HCT116 (cell line): Measurements from ENCODE around the gene SENP3. TPM values are rescaled to one million over a fixed set of nuclear protein-coding genes. Genes with fewer than 3 reads are reported as not detected.

Experiments used
- ATAC-seq: fragments of 200-7000 bp; cut with Tn5 transposase; 2 replicates; pipeline ENCODE4 v1.9.1; 2020; ENCODE audit warnings: mild to moderate bottlenecking, moderate library complexity
- BruUV-seq: library from RNA; stranded (reverse); fragments of 400-500 nt; replicated peaks from 2 replicates; lab custom pipeline; 2021; lab: Mats Ljungman, UMichigan
- CTCF ChIA-PET: fragments of 300-600 bp; sonication (Branson Sonifier 250); formaldehyde crosslinking; loops from one replicate; lab custom pipeline; 2021; ENCODE audit warnings: antibody characterized with exemption; lab: Charles Lee
- POLR2A ChIA-PET: fragments of 300-600, 350-600 bp; sonication (Branson Sonifier 250); formaldehyde crosslinking; loops from one replicate; lab custom pipeline; 2021; ENCODE audit warnings: antibody characterized with exemption; lab: Charles Lee
- RAD21 ChIA-PET, 2 experiments: fragments of 300-600 bp; sonication (Branson Sonifier 250); formaldehyde crosslinking; loops; one replicate each; lab custom pipeline; 2023; ENCODE audit warnings: low total read pairs in 2 of 2; ENCODE audit not compliant: uncharacterized antibody in 2 of 2, unreplicated experiment in 2 of 2, low non-redundant PET in 1 of 2; lab: Charles Lee
- DNase-seq: peaks from one replicate; pipeline ENCODE4 v3.0.0-alpha.2; 2010; ENCODE audit warnings: low read depth, low spot score
- H2AFZ ChIP-seq: fragments of 200-600 bp; shearing (Covaris generic), sonication (generic); 2 replicates; pipeline ENCODE4 v1.6.1; 2017; ENCODE audit warnings: low read depth, mixed run types, mixed read lengths, antibody characterized with exemption, low read length; ENCODE audit not compliant: poor library complexity, severe bottlenecking
- H3K27ac ChIP-seq: 2 replicates; pipeline ENCODE4 v1.5.1; 2012; ENCODE audit warnings: low read depth, low read length
- H3K27me3 ChIP-seq: fragments of 200-600 bp; sonication (generic); 2 replicates; pipeline ENCODE4 v1.6.1; 2016; ENCODE audit warnings: mixed run types, low read length, mixed read lengths; ENCODE audit not compliant: insufficient read depth
- H3K36me3 ChIP-seq, 2 experiments: fragments of 200-500 bp in 1 of 2; fragments of 200-600 bp in 1 of 2; sonication (Bioruptor generic) in 1 of 2; sonication (generic) in 1 of 2; 2 replicates each; pipeline versions ENCODE4 v1.5.1 to v1.6.1; 2014 to 2016; ENCODE audit warnings: low read length in 2 of 2, inconsistent platforms in 1 of 2, mixed read lengths in 1 of 2, mixed run types in 1 of 2; ENCODE audit not compliant: insufficient read depth in 2 of 2, control insufficient read depth in 1 of 2
- H3K4me1 ChIP-seq, 2 experiments: fragments of 200-600 bp in 1 of 2; sonication (generic) in 1 of 2; 2 replicates each; pipeline versions ENCODE4 v1.5.1 to v1.6.1; 2012 to 2017; ENCODE audit warnings: low read length in 2 of 2, inconsistent platforms in 1 of 2, mild to moderate bottlenecking in 1 of 2, mixed read lengths in 1 of 2, mixed run types in 1 of 2, moderate library complexity in 1 of 2; ENCODE audit not compliant: insufficient read depth in 2 of 2, control insufficient read depth in 1 of 2
- H3K4me2 ChIP-seq: fragments of 200-600 bp; sonication (generic); 2 replicates; pipeline ENCODE4 v1.6.1; 2017; ENCODE audit warnings: mixed run types, low read length, mixed read lengths
- H3K4me3 ChIP-seq, 2 experiments: fragments of 200-600 bp in 1 of 2; sonication (generic) in 1 of 2; replicated peaks in 1 of 2; 2 replicates each; pipeline ENCODE4 v1.5.1; 2011 to 2016; ENCODE audit warnings: low read length in 2 of 2, control low read depth in 1 of 2, low read depth in 1 of 2, mild to moderate bottlenecking in 1 of 2, mixed read lengths in 1 of 2, mixed run types in 1 of 2
- H3K79me2 ChIP-seq: fragments of 200-600 bp; sonication (generic); 2 replicates; pipeline ENCODE4 v1.6.1; 2017; ENCODE audit warnings: mild to moderate bottlenecking, mixed run types, low read length, moderate library complexity, mixed read lengths; ENCODE audit not compliant: insufficient read depth
- H3K9ac ChIP-seq: fragments of 200-600 bp; sonication (generic); 2 replicates; pipeline ENCODE4 v1.6.1; 2016; ENCODE audit warnings: low read length, mixed read lengths
- H3K9me2 ChIP-seq: fragments of 200-600 bp; sonication (generic), shearing (Covaris generic); 2 replicates; pipeline ENCODE4 v1.6.1; 2017; ENCODE audit warnings: mixed run types, mild to moderate bottlenecking, moderate library complexity; ENCODE audit not compliant: insufficient read depth
- H3K9me3 ChIP-seq, 2 experiments: fragments of 200-500 bp in 1 of 2; fragments of 200-600 bp in 1 of 2; sonication (Bioruptor generic) in 1 of 2; sonication (generic) in 1 of 2; 2 replicates each; pipeline ENCODE4 v1.6.1; 2014 to 2017; ENCODE audit warnings: low read length in 2 of 2, mixed read lengths in 2 of 2, inconsistent platforms in 1 of 2, low read depth in 1 of 2, mild to moderate bottlenecking in 1 of 2, mixed run types in 1 of 2, moderate library complexity in 1 of 2; ENCODE audit not compliant: control insufficient read depth in 1 of 2, insufficient read depth in 1 of 2
- H4K20me1 ChIP-seq: fragments of 200-600 bp; sonication (generic), shearing (Covaris generic); 2 replicates; pipeline ENCODE4 v1.6.1; 2017; ENCODE audit warnings: mixed run types, mild to moderate bottlenecking, moderate library complexity; ENCODE audit not compliant: insufficient read depth
- CBX3 ChIP-seq: IDR thresholded peaks from 2 replicates; pipeline ENCODE4 v1.6.1; 2012; ENCODE audit warnings: low read depth
- EGR1 ChIP-seq: IDR thresholded peaks from 2 replicates; pipeline ENCODE4 v1.6.1; 2012; ENCODE audit warnings: low read depth
- EZH2phosphoT487 ChIP-seq: fragments of 200-600 bp; IDR thresholded peaks from 2 replicates; pipeline ENCODE4 v1.6.1; 2018; ENCODE audit warnings: antibody characterized with exemption, borderline replicate concordance
- POLR2A ChIP-seq: IDR thresholded peaks from 2 replicates; pipeline ENCODE4 v1.7.0; 2011; ENCODE audit warnings: borderline replicate concordance; ENCODE audit not compliant: insufficient read depth, insufficient read length; ENCODE audit errors: extremely low read depth
- POLR2AphosphoS5 ChIP-seq: IDR thresholded peaks from 2 replicates; pipeline ENCODE4 v1.6.1; 2011; ENCODE audit warnings: mild to moderate bottlenecking, low read depth, low read length, moderate library complexity
- RAD21 ChIP-seq: IDR thresholded peaks from 2 replicates; pipeline ENCODE4 v1.6.1; 2012; ENCODE audit warnings: low read depth, mild to moderate bottlenecking
- REST ChIP-seq: IDR thresholded peaks from 2 replicates; pipeline ENCODE4 v1.6.1; 2012; ENCODE audit warnings: low read depth
- SIN3A ChIP-seq: IDR thresholded peaks from 2 replicates; pipeline ENCODE4 v1.6.1; 2012; ENCODE audit warnings: low read depth
- TCF7L2 ChIP-seq: IDR thresholded peaks from 2 replicates; pipeline ENCODE4 v1.7.0; 2011; ENCODE audit warnings: borderline replicate concordance, inconsistent platforms; ENCODE audit not compliant: insufficient read depth, insufficient read length; ENCODE audit errors: extremely low read depth
- ZBTB33 ChIP-seq: IDR thresholded peaks from 2 replicates; pipeline ENCODE4 v1.6.1; 2011; ENCODE audit warnings: mild to moderate bottlenecking, low read length, moderate library complexity; ENCODE audit not compliant: insufficient replicate concordance; ENCODE audit errors: extremely low read depth
- ZNF274 ChIP-seq: fragments of 200-500 bp; sonication (Bioruptor generic); IDR thresholded peaks from 2 replicates; pipeline ENCODE4 v1.6.1; 2014; ENCODE audit warnings: mild to moderate bottlenecking, low read depth, low read length, inconsistent platforms
- intact Hi-C: fragments of 100-400 bp; cut with micrococcal nuclease; formaldehyde crosslinking; loops from 2 replicates; pipeline ENCODE4 v1.10.0; 2022
- total RNA-seq: library from RNA; stranded (reverse); gene quantifications from one replicate; pipeline ENCODE4 v1.2.1, GENCODE V29; 2021; ENCODE audit not compliant: unreplicated experiment

SENP3 gene
- total RNA-seq, 1 experiment from 2014 or later: 73.8 TPM

- no peak for ATAC-seq
- intact Hi-C loops: no loop called here
- no peaks in the 10 kb centered on the region for H3K36me3 ChIP-seq
- ChIA-PET RAD21 (no interaction called here), POLR2A (interaction anchor here (0.6 kb wide), 1 partner anchor 208 kb away, joined by 4 read pairs; no protein-coding TSS in a partner anchor)
- H3K4me3 ChIP-seq: no peak overlapping the region
- no peaks in the 10 kb centered on the region for H3K9me2 ChIP-seq
- no peak overlapping the region for H3K9ac ChIP-seq
- H3K9me3 ChIP-seq: no peaks in the 10 kb centered on the region
- peaks cover 8% of the 10 kb centered on the region for H3K79me2 ChIP-seq
- H2AFZ ChIP-seq: no peak overlapping the region
- H4K20me1 ChIP-seq: no peaks in the 10 kb centered on the region
- no peak for DNase-seq
- no TSS peak for BruUV-seq
- H3K27ac ChIP-seq: no peak overlapping the region
- no peak for TF ChIP-seq REST
- TF ChIP-seq SIN3A: no peak
- TF ChIP-seq TCF7L2: no peak
- TF ChIP-seq CBX3: no peak
- TF ChIP-seq RAD21: no peak
- TF ChIP-seq ZBTB33: no peak
- TF ChIP-seq EZH2phosphoT487: no peak
- TF ChIP-seq ZNF274: no peak
- no peak for TF ChIP-seq POLR2AphosphoS5
- no peak for TF ChIP-seq EGR1
- TF ChIP-seq POLR2A: no peak
- TF ChIP-seq, all 23 proteins: peak for 0
- no peaks in the 10 kb centered on the region for H3K27me3 ChIP-seq
- no peak overlapping the region for H3K4me2 ChIP-seq
- peaks cover 20 to 41% of the 10 kb centered on the region in 2 experiments for H3K4me1 ChIP-seq
- CTCF ChIA-PET: no interaction called here
These were observed 4.5 kb upstream of the SENP3 start for GRCh38 chr17:7557147-7557764.
